Naive B cell (primary cell): Measurements from ENCODE around the gene LRRC38. TPM values are rescaled to one million over a fixed set of nuclear protein-coding genes. Genes with fewer than 3 reads are reported as not detected.

Experiments used
- ATAC-seq, 2 donors: fragments of 150-1000 bp; cut with Tn5 transposase; 2 replicates each; pipeline ENCODE4 v1.10.0; 2021; ENCODE audit warnings: low read depth in 2 of 2, mild to moderate bottlenecking in 2 of 2, moderate library complexity in 2 of 2
- DNase-seq: peaks from one replicate; pipeline ENCODE4 v3.0.0; 2022
- H3K27ac Mint-ChIP-seq, 6 donors: one replicate each; pipeline ENCODE4 v1.8.0; 2020 to 2022; ENCODE audit warnings: mild to moderate bottlenecking in 6 of 6, mixed read lengths in 6 of 6, moderate library complexity in 5 of 6, inconsistent platforms in 2 of 6
- H3K27me3 Mint-ChIP-seq, 3 donors: one replicate each; pipeline ENCODE4 v1.8.0; 2021 to 2022; ENCODE audit warnings: mixed read lengths in 3 of 3, mild to moderate bottlenecking in 1 of 3
- H3K36me3 Mint-ChIP-seq, 2 donors: one replicate each; pipeline ENCODE4 v1.8.0; 2020 to 2022; ENCODE audit warnings: mixed read lengths in 2 of 2, inconsistent platforms in 1 of 2, mild to moderate bottlenecking in 1 of 2
- H3K4me1 Mint-ChIP-seq, 3 donors: one replicate each; pipeline ENCODE4 v1.8.0; 2020 to 2022; ENCODE audit warnings: mixed read lengths in 3 of 3, inconsistent platforms in 1 of 3, mild to moderate bottlenecking in 1 of 3, moderate library complexity in 1 of 3
- H3K4me3 Mint-ChIP-seq, 8 donors: one replicate each; pipeline ENCODE4 v1.8.0; 2020 to 2022; ENCODE audit warnings: mild to moderate bottlenecking in 8 of 8, mixed read lengths in 8 of 8, moderate library complexity in 8 of 8, inconsistent platforms in 2 of 8
- H3K9me3 Mint-ChIP-seq, 7 donors: one replicate each; pipeline ENCODE4 v1.8.0; 2020 to 2022; ENCODE audit warnings: mixed read lengths in 7 of 7, mild to moderate bottlenecking in 5 of 7, inconsistent platforms in 2 of 7, moderate library complexity in 1 of 7
- polyA plus RNA-seq, 6 donors: library from polyadenylated mRNA; unstranded; fragments of 300-500 nt; fragmentation: Illumina TruSeq; gene quantifications; one replicate each; pipeline ENCODE4 v1.2.3, GENCODE V29; 2021; ENCODE audit warnings: low read depth in 6 of 6

The LRRC38 gene
- polyA plus RNA-seq, 6 donors from 2014 or later = not detected

- Mint-ChIP-seq H3K27ac (no peak overlapping the region), H3K9me3 (no peaks in the 10 kb centered on the region), H3K27me3 (peaks cover 6 to 50% (median 37%) of the 10 kb centered on the region in 3 donors), H3K36me3 (no peaks in the 10 kb centered on the region), H3K4me3 (no peak overlapping the region), H3K4me1 (peaks cover 0 to 3% (median 2%) of the 10 kb centered on the region in 3 donors)
- ATAC-seq (no peak), DNase-seq (no peak)
Measured at GRCh38 chr1:13510499-13510898, 3.3 kb downstream of the LRRC38 start.

GRCh38 chr1:13507075-13507474 lies 6.7 kb downstream of the LRRC38 start:
- ATAC-seq (no peak), DNase-seq (no peak)
- no peaks in the 10 kb centered on the region for H3K9me3 Mint-ChIP-seq
- peaks cover under 1 to 33% (median 15%) of the 10 kb centered on the region in 3 donors for H3K27me3 Mint-ChIP-seq
- H3K36me3 Mint-ChIP-seq = no peaks in the 10 kb centered on the region
- no peak overlapping the region for H3K27ac Mint-ChIP-seq
- no peak overlapping the region for H3K4me3 Mint-ChIP-seq
- H3K4me1 Mint-ChIP-seq = peaks cover 0 to 7% (median 3%) of the 10 kb centered on the region in 3 donors

GRCh38 chr1:13505020-13505419 lies 8.8 kb downstream of the LRRC38 start:
- H3K9me3 Mint-ChIP-seq = no peaks in the 10 kb centered on the region
- ATAC-seq (no peak), DNase-seq (no peak)
- H3K36me3 Mint-ChIP-seq = no peaks in the 10 kb centered on the region
- H3K27me3 Mint-ChIP-seq = peaks cover 5 to 26% (median 5%) of the 10 kb centered on the region in 3 donors
- no peak overlapping the region for H3K4me3 Mint-ChIP-seq
- no peak overlapping the region for H3K27ac Mint-ChIP-seq
- H3K4me1 Mint-ChIP-seq = peaks cover 0 to 7% (median 3%) of the 10 kb centered on the region in 3 donors

GRCh38 chr1:13500806-13501205 lies 13.0 kb downstream of the LRRC38 start:
- Mint-ChIP-seq H3K4me3 (no peak overlapping the region), H3K4me1 (peaks cover 6 to 14% (median 10%) of the 10 kb centered on the region in 3 donors), H3K27ac (no peak overlapping the region), H3K9me3 (no peaks in the 10 kb centered on the region), H3K36me3 (no peaks in the 10 kb centered on the region), H3K27me3 (peaks cover 0 to 12% (median 8%) of the 10 kb centered on the region in 3 donors)
- DNase-seq (no peak), ATAC-seq (no peak)

- H3K4me3 Mint-ChIP-seq = no peak overlapping the region
- H3K4me1 Mint-ChIP-seq = peaks cover 6 to 14% (median 10%) of the 10 kb centered on the region in 3 donors
- DNase-seq (no peak), ATAC-seq (no peak)
- no peak overlapping the region for H3K27ac Mint-ChIP-seq
- no peaks in the 10 kb centered on the region for H3K9me3 Mint-ChIP-seq
- peaks cover 0 to 8% (median 8%) of the 10 kb centered on the region in 3 donors for H3K27me3 Mint-ChIP-seq
- no peaks in the 10 kb centered on the region for H3K36me3 Mint-ChIP-seq
Measured at GRCh38 chr1:13499422-13499821, 14.4 kb downstream of the LRRC38 start.

- Mint-ChIP-seq H3K4me3 (no peak overlapping the region), H3K27ac (no peak overlapping the region), H3K4me1 (peaks cover 9 to 14% (median 10%) of the 10 kb centered on the region in 3 donors), H3K36me3 (no peaks in the 10 kb centered on the region), H3K9me3 (no peaks in the 10 kb centered on the region), H3K27me3 (peaks cover 0 to 8% (median 8%) of the 10 kb centered on the region in 3 donors)
- no peak for ATAC-seq
- no peak for DNase-seq
Measured at GRCh38 chr1:13498553-13498952, 15.2 kb downstream of the LRRC38 start.

- H3K4me1 Mint-ChIP-seq = peaks cover 8 to 13% (median 9%) of the 10 kb centered on the region in 3 donors
- no peak overlapping the region for H3K4me3 Mint-ChIP-seq
- no peaks in the 10 kb centered on the region for H3K9me3 Mint-ChIP-seq
- no peak overlapping the region for H3K27ac Mint-ChIP-seq
- ATAC-seq (no peak), DNase-seq (no peak)
- peaks cover 0 to 6% (median 0%) of the 10 kb centered on the region in 3 donors for H3K27me3 Mint-ChIP-seq
- no peaks in the 10 kb centered on the region for H3K36me3 Mint-ChIP-seq
Measured at GRCh38 chr1:13495186-13495585, 18.6 kb downstream of the LRRC38 start.

GRCh38 chr1:13494712-13495111 lies 19.1 kb downstream of the LRRC38 start:
- DNase-seq (no peak), ATAC-seq (no peak)
- Mint-ChIP-seq H3K9me3 (no peaks in the 10 kb centered on the region), H3K4me3 (no peak overlapping the region), H3K27ac (no peak overlapping the region), H3K27me3 (peaks cover 0 to 6% (median 0%) of the 10 kb centered on the region in 3 donors), H3K4me1 (peaks cover 8 to 13% (median 9%) of the 10 kb centered on the region in 3 donors), H3K36me3 (no peaks in the 10 kb centered on the region)

- DNase-seq (no peak), ATAC-seq (no peak)
- Mint-ChIP-seq H3K36me3 (no peaks in the 10 kb centered on the region), H3K4me1 (peaks cover 5 to 13% (median 9%) of the 10 kb centered on the region in 3 donors), H3K27me3 (peaks cover 0 to 6% (median 0%) of the 10 kb centered on the region in 3 donors), H3K4me3 (no peak overlapping the region), H3K27ac (no peak overlapping the region), H3K9me3 (no peaks in the 10 kb centered on the region)
Measured at GRCh38 chr1:13494025-13494424, 19.8 kb downstream of the LRRC38 start.

- peaks cover 0 to 8% (median 3%) of the 10 kb centered on the region in 3 donors for H3K4me1 Mint-ChIP-seq
- peaks cover under 1 to 6% (median under 1%) of the 10 kb centered on the region in 3 donors for H3K27me3 Mint-ChIP-seq
- H3K36me3 Mint-ChIP-seq = no peaks in the 10 kb centered on the region
- H3K4me3 Mint-ChIP-seq = no peak overlapping the region
- ATAC-seq = no peak
- H3K27ac Mint-ChIP-seq = peak overlapping the region in 1 of 6 donors; percentile 22
- no peaks in the 10 kb centered on the region for H3K9me3 Mint-ChIP-seq
- no peak for DNase-seq
Measured at GRCh38 chr1:13492711-13493110, 21.1 kb downstream of the LRRC38 start.

- no peaks in the 10 kb centered on the region for H3K36me3 Mint-ChIP-seq
Measured at GRCh38 chr1:13487957-13488356, 25.8 kb downstream of the LRRC38 start.

GRCh38 chr1:13487143-13487868 lies 26.5 kb downstream of the LRRC38 start:
- Mint-ChIP-seq H3K4me1 (peaks cover 0 to 3% (median 2%) of the 10 kb centered on the region in 3 donors), H3K9me3 (no peaks in the 10 kb centered on the region), H3K27me3 (peaks cover 3 to 16% (median 11%) of the 10 kb centered on the region in 3 donors), H3K4me3 (no peak overlapping the region), H3K36me3 (no peaks in the 10 kb centered on the region), H3K27ac (no peak overlapping the region)
- DNase-seq (no peak), ATAC-seq (no peak)

More at GRCh38 chr1:13487957-13488356, 25.8 kb downstream of the LRRC38 start:
- Mint-ChIP-seq H3K4me3 (no peak overlapping the region), H3K9me3 (no peaks in the 10 kb centered on the region), H3K27me3 (peaks cover 3 to 16% (median 11%) of the 10 kb centered on the region in 3 donors), H3K4me1 (peaks cover 0 to 3% (median 2%) of the 10 kb centered on the region in 3 donors), H3K27ac (no peak overlapping the region)
- no peak for DNase-seq
- ATAC-seq = no peak

GRCh38 chr1:13483946-13484345 lies 29.9 kb downstream of the LRRC38 start:
- ATAC-seq (no peak), DNase-seq (no peak)
- Mint-ChIP-seq H3K9me3 (no peaks in the 10 kb centered on the region), H3K36me3 (no peaks in the 10 kb centered on the region), H3K4me1 (peaks cover 0 to 3% (median 2%) of the 10 kb centered on the region in 3 donors), H3K27ac (no peak overlapping the region), H3K27me3 (peaks cover 0 to 16% (median 11%) of the 10 kb centered on the region in 3 donors), H3K4me3 (no peak overlapping the region)

- H3K36me3 Mint-ChIP-seq = no peaks in the 10 kb centered on the region
- DNase-seq (no peak), ATAC-seq (no peak)
- peaks cover 0 to 5% (median 0%) of the 10 kb centered on the region in 7 donors for H3K9me3 Mint-ChIP-seq
- no peak overlapping the region for H3K27ac Mint-ChIP-seq
- peaks cover 0 to 3% (median 2%) of the 10 kb centered on the region in 3 donors for H3K4me1 Mint-ChIP-seq
- H3K27me3 Mint-ChIP-seq = peaks cover 0 to 14% (median 10%) of the 10 kb centered on the region in 3 donors
- no peak overlapping the region for H3K4me3 Mint-ChIP-seq
Measured at GRCh38 chr1:13482600-13482999, 31.2 kb downstream of the LRRC38 start.
